ENCODE results near the gene HIGD1A. TPM values are rescaled to one million over a fixed set of nuclear protein-coding genes. Genes with fewer than 3 reads are reported as not detected.

HIGD1A gene
- total RNA-seq, 1 experiment from 2014 or later, result 77.6 TPM

DNA sequence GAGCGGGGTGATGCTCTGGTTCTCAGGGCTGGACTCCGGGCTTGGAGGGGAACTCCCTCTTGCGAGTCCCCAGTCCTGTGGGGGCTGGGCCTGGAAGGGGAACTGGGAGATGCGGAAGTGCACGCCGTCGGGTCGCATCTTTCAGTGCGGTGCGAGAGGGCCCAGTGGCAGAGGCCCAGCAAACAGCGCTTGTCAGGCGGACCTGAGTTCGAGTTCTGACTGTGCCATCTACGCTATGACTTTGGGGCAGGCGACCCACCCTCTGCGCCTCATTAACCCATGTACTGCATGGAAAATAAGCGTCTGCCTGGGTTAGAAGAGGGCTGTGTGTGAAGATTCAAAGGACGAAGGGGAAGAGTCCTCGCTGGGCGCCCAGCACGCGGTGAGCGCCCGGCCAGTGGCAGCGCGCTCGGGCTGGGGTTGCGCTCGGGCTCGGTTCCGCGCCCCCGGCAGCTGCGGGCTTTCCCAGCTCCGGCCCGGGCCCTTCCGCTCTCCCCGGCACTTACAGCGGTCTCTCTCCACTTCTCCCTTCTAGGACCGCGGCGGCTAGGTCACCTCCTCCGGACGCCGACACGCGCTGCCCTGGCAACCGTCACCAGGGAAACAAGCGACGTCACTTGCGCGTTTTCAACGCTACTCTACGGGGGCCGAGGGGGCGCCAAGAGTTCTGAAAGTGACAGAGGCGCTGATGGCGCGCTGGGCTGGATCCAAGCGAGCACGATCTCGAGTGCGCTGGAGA, 31.5 kb downstream of the HIGD1A start, which contains the start of gene CCDC13:
Gene CCDC13 (minus strand): TSS at position 584 of the 739 bp plus-strand sequence. CDS start 14,908 bp downstream, outside the sequence.
- Mint-ChIP-seq H3K9me3 (peaks cover 5 to 13% of the 10 kb centered on the region in 2 experiments; a peak in 3 of 5 replicates), H3K4me1 (peaks cover 7 to 10% of the 10 kb centered on the region in 2 experiments), H3K27me3 (ENCODE audit: low read depth) (peaks cover 23% of the 10 kb centered on the region), H3K36me3 (ENCODE audit: insufficient read depth in 1 of 3, low read depth in 3 of 3) (no peaks in the 10 kb centered on the region; a peak in 2 of 7 replicates), H3K4me3 (peak within 1 kb of the TSS; percentile 74 to 86), H3K27ac (peak within 1 kb of the TSS in 2 of 3 experiments; percentile 23 to 62; a peak in 3 of 7 replicates)
- H2AFZ ChIP-seq (ENCODE audit: low read length), result peak within 1 kb of the TSS; percentile 87
- peak within 1 kb of the TSS; percentile 80 for H3K4me2 ChIP-seq (ENCODE audit: insufficient read depth, insufficient read length, low read length)
- H3K14ac ChIP-seq (ENCODE audit: insufficient read depth, low read length), result peak within 1 kb of the TSS; percentile 27
- H4K20me1 ChIP-seq (ENCODE audit: control insufficient read depth, insufficient read depth, insufficient read length), result no peaks in the 10 kb centered on the region
- H3K23ac ChIP-seq (ENCODE audit: insufficient read length, low read depth, low read length), result no peak within 1 kb of the TSS
- H3T11ph ChIP-seq (ENCODE audit: low read length), result no peak within 1 kb of the TSS
- no peak within 1 kb of the TSS for H2BK15ac ChIP-seq (ENCODE audit: low read depth, low read length)
- H4K8ac ChIP-seq (replicated peaks; ENCODE audit: insufficient read length, low read depth, low read length), result no peak within 1 kb of the TSS
- H3K79me2 ChIP-seq (ENCODE audit: insufficient read depth, low read length), result no peaks in the 10 kb centered on the region
- no peak within 1 kb of the TSS for H2BK12ac ChIP-seq (ENCODE audit: insufficient read length, low read depth, low read length)
- peak; percentile 95 for DNase-seq
- 0 out of 2 replicates have a peak, but pooled peaks cover 2% of the 10 kb centered on the region for H3K4me1 ChIP-seq (ENCODE audit: insufficient read depth, low read length)
- H4K5ac ChIP-seq (ENCODE audit: insufficient read length, low read depth, low read length), result no peak within 1 kb of the TSS
- no peak within 1 kb of the TSS for H2BK120ac ChIP-seq (ENCODE audit: low read depth, low read length, poor library complexity, severe bottlenecking)
- no peak within 1 kb of the TSS for H3K4ac ChIP-seq (ENCODE audit: low read depth, low read length)
- H3K79me1 ChIP-seq (ENCODE audit: insufficient read depth, low read depth, low read length, poor library complexity, severe bottlenecking), result no peaks in the 10 kb centered on the region
- peaks cover 10% of the 10 kb centered on the region for H3K23me2 ChIP-seq (ENCODE audit: insufficient read length, low read depth, low read length, poor library complexity, severe bottlenecking)
- no peaks in the 10 kb centered on the region for H3K9me3 ChIP-seq (ENCODE audit: control insufficient read depth, low read depth, low read length)
- H3K27me3 ChIP-seq (ENCODE audit: insufficient read depth, low read length), result no peaks in the 10 kb centered on the region
- no peak within 1 kb of the TSS for H2BK20ac ChIP-seq (ENCODE audit: low read depth, low read length, poor library complexity, severe bottlenecking)
- no peak within 1 kb of the TSS for H2BK5ac ChIP-seq (ENCODE audit: insufficient read length, low read length)
- no peak within 1 kb of the TSS for H2AK5ac ChIP-seq (ENCODE audit: insufficient read length, low read length)
- H3K56ac ChIP-seq (ENCODE audit: insufficient read length, low read depth, low read length), result no peak within 1 kb of the TSS
- H3K27ac ChIP-seq (ENCODE audit: insufficient read length, low read depth, low read length), result no peak within 1 kb of the TSS
- WGBS (ENCODE audit: extremely low coverage, insufficient read length, low lambda C conversion rate), result no CpG with 5 or more reads among the region's 63 CpGs
- no peak within 1 kb of the TSS for H4K91ac ChIP-seq (ENCODE audit: insufficient read length, low read depth, low read length)
- TF ChIP-seq, protein P1, sequence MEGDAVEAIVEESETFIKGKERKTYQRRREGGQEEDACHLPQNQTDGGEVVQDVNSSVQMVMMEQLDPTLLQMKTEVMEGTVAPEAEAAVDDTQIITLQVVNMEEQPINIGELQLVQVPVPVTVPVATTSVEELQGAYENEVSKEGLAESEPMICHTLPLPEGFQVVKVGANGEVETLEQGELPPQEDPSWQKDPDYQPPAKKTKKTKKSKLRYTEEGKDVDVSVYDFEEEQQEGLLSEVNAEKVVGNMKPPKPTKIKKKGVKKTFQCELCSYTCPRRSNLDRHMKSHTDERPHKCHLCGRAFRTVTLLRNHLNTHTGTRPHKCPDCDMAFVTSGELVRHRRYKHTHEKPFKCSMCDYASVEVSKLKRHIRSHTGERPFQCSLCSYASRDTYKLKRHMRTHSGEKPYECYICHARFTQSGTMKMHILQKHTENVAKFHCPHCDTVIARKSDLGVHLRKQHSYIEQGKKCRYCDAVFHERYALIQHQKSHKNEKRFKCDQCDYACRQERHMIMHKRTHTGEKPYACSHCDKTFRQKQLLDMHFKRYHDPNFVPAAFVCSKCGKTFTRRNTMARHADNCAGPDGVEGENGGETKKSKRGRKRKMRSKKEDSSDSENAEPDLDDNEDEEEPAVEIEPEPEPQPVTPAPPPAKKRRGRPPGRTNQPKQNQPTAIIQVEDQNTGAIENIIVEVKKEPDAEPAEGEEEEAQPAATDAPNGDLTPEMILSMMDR (conservative IDR thresholded peaks at IDR 0.05), result no peak
- peak within 1 kb of the TSS; percentile 28 for H3K9ac ChIP-seq (ENCODE audit: extremely low read depth, insufficient read length, low read length)
- H3K18ac ChIP-seq (ENCODE audit: insufficient read length, low read depth, low read length), result peak within 1 kb of the TSS; percentile 22
